K562 (cell line): Measurements from ENCODE around the gene CAMK2B. TPM values are rescaled to one million over a fixed set of nuclear protein-coding genes. Genes with fewer than 3 reads are reported as not detected.

Experiments
- ATAC-seq: fragments of 200-7000 bp; cut with Tn5 transposase; 3 replicates; pipeline ENCODE4 v1.9.1; 2020; ENCODE audit warnings: moderate library complexity
- BruUV-seq: library from RNA; stranded (reverse); fragments of 400-500 nt; replicated peaks from 2 replicates; lab custom pipeline; 2021; lab: Mats Ljungman, UMichigan
- CTCF ChIA-PET: fragments of 300-600 bp; formaldehyde crosslinking; extraction: SDS; loops from one replicate; lab custom pipeline; 2021; ENCODE audit warnings: low intra/inter-chr PET ratio; lab: Yijun Ruan, JAX
- POLR2A ChIA-PET: fragments of 300-600, 350-650 bp; sonication (Branson Sonifier 250); formaldehyde crosslinking; extraction: SDS; loops from one replicate; lab custom pipeline; 2021; ENCODE audit warnings: antibody characterized with exemption, inconsistent platforms; lab: Yijun Ruan, JAX
- DNase-seq, 4 experiments: peaks; one replicate each; pipeline versions ENCODE4 v3.0.0 to v3.0.0-alpha.2; 2011 to 2018; ENCODE audit warnings: low spot score in 3 of 4, mixed read lengths in 3 of 4; ENCODE audit errors: extremely low read depth in 1 of 4
- FAIRE-seq: peaks from 2 replicates; lab custom pipeline; 2011; peaks lifted over from hg19 to GRCh38; lab: Jason Lieb, UNC
- H2AFZ ChIP-seq: 2 replicates; pipeline ENCODE4 v1.6.0; 2011; ENCODE audit warnings: low read depth, low read length, control low read depth, inconsistent platforms
- H3K27ac ChIP-seq: fragments of 200-600 bp; 3 replicates; pipeline ENCODE4 v1.8.0; 2011; ENCODE audit warnings: low read depth, mild to moderate bottlenecking, control low read depth, inconsistent platforms, low read length, moderate library complexity, mixed read lengths; ENCODE audit errors: extremely low read depth
- H3K27me3 ChIP-seq, 2 experiments: fragments of 300-600 bp in 1 of 2; 2 replicates in 1 of 2; 3 replicates in 1 of 2; pipeline versions ENCODE4 v1.6.0 to v1.8.0; 2011; ENCODE audit warnings: inconsistent platforms in 2 of 2, low read length in 2 of 2, mild to moderate bottlenecking in 1 of 2, mixed read lengths in 1 of 2, moderate library complexity in 1 of 2; ENCODE audit not compliant: control insufficient read depth in 2 of 2, insufficient read depth in 2 of 2
- H3K36me3 ChIP-seq: fragments of 300-600 bp; 3 replicates; pipeline ENCODE4 v1.8.0; 2011; ENCODE audit warnings: mild to moderate bottlenecking, low read length, inconsistent platforms; ENCODE audit not compliant: control insufficient read depth, insufficient read depth
- H3K4me1 ChIP-seq, 2 experiments: fragments of 200-600 bp in 1 of 2; replicated peaks in 1 of 2; 2 replicates in 1 of 2; 3 replicates in 1 of 2; pipeline versions ENCODE4 v1.5.1 to v1.8.0; 2011; ENCODE audit warnings: inconsistent platforms in 2 of 2, low read length in 2 of 2, mild to moderate bottlenecking in 1 of 2, mixed read lengths in 1 of 2, moderate library complexity in 1 of 2; ENCODE audit not compliant: control insufficient read depth in 2 of 2, insufficient read depth in 2 of 2
- H3K4me2 ChIP-seq: 2 replicates; pipeline ENCODE4 v1.6.1; 2011; ENCODE audit warnings: low read length, control low read depth, inconsistent platforms, mixed read lengths; ENCODE audit not compliant: insufficient read depth
- H3K4me3 ChIP-seq: fragments of 200-600 bp; sonication (generic), shearing (Covaris generic); 2 replicates; pipeline ENCODE4 v1.5.1; 2016; ENCODE audit warnings: control low read depth, inconsistent platforms
- H3K79me2 ChIP-seq: fragments of 200-600 bp; 3 replicates; pipeline ENCODE4 v1.8.0; 2011; ENCODE audit warnings: low read length, inconsistent platforms; ENCODE audit not compliant: control insufficient read depth, insufficient read depth
- H3K9ac ChIP-seq, 2 experiments: 2 replicates each; pipeline versions ENCODE4 v1.6.0 to v1.6.1; 2011; ENCODE audit warnings: low read depth in 2 of 2, low read length in 2 of 2, control low read depth in 1 of 2, inconsistent platforms in 1 of 2, mild to moderate bottlenecking in 1 of 2, mixed read lengths in 1 of 2; ENCODE audit not compliant: insufficient read depth in 1 of 2
- H3K9me1 ChIP-seq: one replicate; pipeline ENCODE4 v1.6.0; 2011; ENCODE audit warnings: inconsistent platforms, mild to moderate bottlenecking, low read length, moderate library complexity; ENCODE audit not compliant: control insufficient read depth, insufficient read depth
- H3K9me3 ChIP-seq: replicated peaks from 2 replicates; pipeline ENCODE4 v1.5.1; 2011; ENCODE audit warnings: low read depth, low read length, inconsistent platforms; ENCODE audit not compliant: control insufficient read depth, insufficient read depth
- H4K20me1 ChIP-seq: replicated peaks from 2 replicates; pipeline ENCODE4 v1.6.1; 2011; ENCODE audit warnings: low read length, inconsistent platforms, mixed read lengths; ENCODE audit not compliant: control insufficient read depth, insufficient read depth
- CXXC5 ChIP-seq: fragments of 250-450 bp; sonication (Bioruptor Pico); IDR thresholded peaks from 2 replicates; pipeline ENCODE4 v1.8.0; 2022; ENCODE audit warnings: inconsistent platforms, mild to moderate bottlenecking, moderate library complexity
- WGBS: fragments of 100-300 bp; shearing (Covaris generic); methylation state at CpG from one replicate; pipeline ENCODE4 v1.1.6; 2016; ENCODE audit warnings: low coverage, mixed read lengths; ENCODE audit not compliant: insufficient coverage; ENCODE audit errors: missing lambda C conversion rate; 5-methylcytosine and 5-hydroxymethylcytosine counted together
- in situ Hi-C: fragments of 300-500 bp; cut with MboI; formaldehyde crosslinking; loops from 4 replicates; pipeline ENCODE4 v1.15.0; 2018; ENCODE audit warnings: inconsistent platforms, mixed read lengths
- intact Hi-C: fragments of 100-400 bp; cut with micrococcal nuclease; formaldehyde crosslinking; loops from 2 replicates; pipeline ENCODE4 v1.14.2; 2022
- polyA plus RNA-seq, 8 experiments: library from polyadenylated mRNA; depleted of rRNA in 4 of 8; stranded (reverse) in 5 of 8; unstranded in 3 of 8; fragments of >200 nt; fragmentation: Nextera tagmentation in 2 of 8; fragmentation: Illumina TruSeq in 1 of 8; extraction: Ambion mirVana in 2 of 8; extraction: Trizol in 1 of 8; gene quantifications; 2 replicates each; pipeline versions ENCODE4 v1.2.1 to v1.2.3, GENCODE V29; 2011 to 2014; ENCODE audit warnings: inconsistent platforms in 1 of 8, missing spikeins in 1 of 8
- total RNA-seq, 7 experiments: library from RNA; depleted of rRNA in 6 of 7; stranded (reverse); fragments of >200 nt in 6 of 7; fragmentation: Illumina TruSeq in 2 of 7; extraction: Trizol in 2 of 7; gene quantifications; 2 replicates each; pipeline versions ENCODE4 v1.2.1 to v1.2.3, GENCODE V29; 2011 to 2021; ENCODE audit warnings: low replicate concordance in 1 of 7
- TF ChIP-seq, protein P1 (sequence below): fragments of 450-650 bp; IDR thresholded peaks from 2 replicates; pipeline ENCODE4 v1.6.1; 2016

The CAMK2B gene
- total and polyA plus RNA-seq, 9 of the 15 experiments (the other 6 are each of a cell fraction or from before 2014, with no cell fraction given), result 0.04 to 0.09 (median 0.05) TPM; not detected in 4

DNA sequence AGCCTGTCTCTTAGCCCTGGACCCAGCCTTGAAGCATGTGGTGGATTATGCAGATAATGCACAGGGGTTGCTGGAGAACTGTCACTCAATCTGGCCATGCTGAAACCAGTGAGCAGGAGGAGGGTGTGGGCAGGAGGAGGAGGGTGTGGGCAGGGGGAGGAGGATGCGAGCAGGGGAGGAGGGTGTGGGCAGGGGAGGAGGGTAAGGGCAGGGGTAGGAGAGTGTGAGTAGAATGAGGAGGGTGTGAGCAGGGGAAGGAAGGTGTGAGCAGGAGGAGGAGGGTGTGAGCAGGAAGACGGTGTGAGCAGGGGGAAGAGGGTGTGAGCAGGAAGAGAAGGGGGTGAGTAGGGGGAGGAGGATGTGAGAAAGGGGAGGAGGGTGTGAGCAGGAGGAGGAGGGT is 18.8 kb downstream of the CAMK2B start:
- H3K36me3 ChIP-seq, result no peaks in the 10 kb centered on the region
- TF ChIP-seq, protein P1, sequence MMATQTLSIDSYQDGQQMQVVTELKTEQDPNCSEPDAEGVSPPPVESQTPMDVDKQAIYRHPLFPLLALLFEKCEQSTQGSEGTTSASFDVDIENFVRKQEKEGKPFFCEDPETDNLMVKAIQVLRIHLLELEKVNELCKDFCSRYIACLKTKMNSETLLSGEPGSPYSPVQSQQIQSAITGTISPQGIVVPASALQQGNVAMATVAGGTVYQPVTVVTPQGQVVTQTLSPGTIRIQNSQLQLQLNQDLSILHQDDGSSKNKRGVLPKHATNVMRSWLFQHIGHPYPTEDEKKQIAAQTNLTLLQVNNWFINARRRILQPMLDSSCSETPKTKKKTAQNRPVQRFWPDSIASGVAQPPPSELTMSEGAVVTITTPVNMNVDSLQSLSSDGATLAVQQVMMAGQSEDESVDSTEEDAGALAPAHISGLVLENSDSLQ, result peak; percentile 84
- TF ChIP-seq CXXC5 (CRISPR knock-in tag), result no peak
- no peaks in the 10 kb centered on the region for H4K20me1 ChIP-seq
- no peak overlapping the region for H3K27ac ChIP-seq
- in situ Hi-C loops, result no loop called here
- H3K4me3 ChIP-seq, result no peak overlapping the region
- FAIRE-seq (no peak), ATAC-seq (no peak), DNase-seq (peak in 1 of 4 experiments; percentile 9)
- CTCF ChIA-PET, result no interaction called here
- POLR2A ChIA-PET, result no interaction called here
- no peaks in the 10 kb centered on the region for H3K9me1 ChIP-seq
- intact Hi-C loops, result no loop called here
- peaks cover 6 to 15% of the 10 kb centered on the region in 2 experiments; a peak in 4 of 5 replicates for H3K27me3 ChIP-seq
- no peak overlapping the region for H3K4me2 ChIP-seq
- H3K79me2 ChIP-seq, result no peaks in the 10 kb centered on the region
- no peaks in the 10 kb centered on the region for H3K9me3 ChIP-seq
- no TSS peak for BruUV-seq
- no peak overlapping the region for H2AFZ ChIP-seq
- H3K4me1 ChIP-seq, result peaks cover 0 to 17% of the 10 kb centered on the region in 2 experiments; a peak in 3 of 5 replicates
- H3K9ac ChIP-seq, result no peak overlapping the region
- no CpG with 5 or more reads among the region's 2 CpGs for WGBS
